ENCODE measurements around the gene REP15.

DNA sequence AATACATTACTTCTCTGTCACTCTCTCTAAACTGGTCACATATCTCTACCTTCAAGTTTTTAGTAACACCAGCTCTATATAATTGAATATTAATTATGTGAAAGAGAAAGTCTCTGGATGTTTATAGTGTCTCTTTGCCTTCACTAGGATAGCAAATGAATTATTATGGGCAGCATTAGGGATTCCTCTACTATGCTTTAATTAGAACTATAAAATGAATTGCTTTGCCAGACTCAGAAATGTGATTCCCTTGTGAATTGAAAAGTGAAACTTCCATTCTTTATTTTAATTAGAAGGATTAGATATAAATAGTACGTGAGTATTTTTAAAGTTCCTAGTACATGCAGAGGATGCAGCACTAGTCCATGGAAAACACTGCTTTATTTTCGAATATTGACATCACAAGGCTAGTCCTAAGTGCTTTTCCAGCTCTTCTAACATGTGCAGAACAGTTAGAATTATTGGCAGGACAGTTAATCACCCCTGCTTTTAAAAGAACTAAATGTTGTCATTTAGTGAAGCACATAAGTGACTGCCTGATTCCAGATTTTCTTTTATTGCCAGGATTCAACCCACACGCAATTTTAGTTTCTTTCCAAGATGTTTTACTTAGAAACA, 23.0 kb upstream of the REP15 start:
- TF ChIP-seq CTCF (IDR thresholded peaks at IDR 0.05; ENCODE audit: low read depth, low read length) (no peak), POLR2A (IDR thresholded peaks at IDR 0.05; ENCODE audit: extremely low read depth, insufficient read length) (no peak)
